IPS-15b (cell line): ENCODE data around the gene PRSS22.

ENCODE experiments used
- H3K27me3 ChIP-seq: one replicate; pipeline ENCODE4 v1.6.1; 2013; ENCODE audit warnings: low read length; ENCODE audit not compliant: control insufficient read depth, insufficient read depth
- H3K36me3 ChIP-seq: one replicate; pipeline ENCODE4 v1.6.1; 2013; ENCODE audit warnings: low read length; ENCODE audit not compliant: control insufficient read depth, insufficient read depth
- H3K4me1 ChIP-seq: one replicate; pipeline ENCODE4 v1.6.1; 2013; ENCODE audit warnings: mild to moderate bottlenecking, low read length; ENCODE audit not compliant: control insufficient read depth, insufficient read depth
- H3K4me3 ChIP-seq: one replicate; pipeline ENCODE4 v1.5.1; 2013; ENCODE audit warnings: low read depth, low read length
- H3K9ac ChIP-seq: one replicate; pipeline ENCODE4 v1.6.1; 2013; ENCODE audit warnings: low read depth, mild to moderate bottlenecking, low read length
- H3K9me3 ChIP-seq: one replicate; pipeline ENCODE4 v1.6.1; 2013; ENCODE audit warnings: mild to moderate bottlenecking, low read length; ENCODE audit not compliant: control insufficient read depth, insufficient read depth

PRSS22 gene

GRCh38 chr16:2821487-2822157 is 36.3 kb downstream of the PRSS22 start:
- no peaks in the 10 kb centered on the region for H3K4me1 ChIP-seq
- H3K36me3 ChIP-seq = no peaks in the 10 kb centered on the region
- no peaks in the 10 kb centered on the region for H3K9me3 ChIP-seq
- no peak overlapping the region for H3K4me3 ChIP-seq
- H3K9ac ChIP-seq = no peak overlapping the region
- no peaks in the 10 kb centered on the region for H3K27me3 ChIP-seq

DNA sequence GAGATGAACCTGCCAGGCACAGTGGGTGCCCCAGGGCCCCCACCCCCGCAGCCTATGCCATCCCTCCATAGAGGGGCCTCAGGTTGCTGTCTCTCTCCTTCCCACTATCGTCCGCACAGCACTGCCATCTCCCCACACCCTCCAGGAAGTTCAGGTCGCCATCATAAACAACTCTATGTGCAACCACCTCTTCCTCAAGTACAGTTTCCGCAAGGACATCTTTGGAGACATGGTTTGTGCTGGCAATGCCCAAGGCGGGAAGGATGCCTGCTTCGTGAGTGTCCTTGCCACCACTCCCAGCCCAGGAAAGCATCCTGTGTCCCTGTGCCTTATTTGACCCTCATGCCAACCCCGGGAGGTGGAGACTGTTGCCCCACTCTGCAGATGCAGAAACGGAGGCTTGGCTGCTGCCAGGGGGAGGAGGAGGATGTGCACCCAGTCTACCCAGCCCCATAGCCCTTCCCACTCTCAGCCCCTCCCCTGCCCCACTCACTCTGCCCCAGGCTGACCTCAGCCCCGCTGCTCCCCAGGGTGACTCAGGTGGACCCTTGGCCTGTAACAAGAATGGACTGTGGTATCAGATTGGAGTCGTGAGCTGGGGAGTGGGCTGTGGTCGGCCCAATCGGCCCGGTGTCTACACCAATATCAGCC is 37.0 kb downstream of the PRSS22 start:
- Histone ChIP-seq H3K9ac (no peak overlapping the region), H3K27me3 (no peaks in the 10 kb centered on the region), H3K4me3 (no peak overlapping the region), H3K9me3 (no peaks in the 10 kb centered on the region), H3K4me1 (no peaks in the 10 kb centered on the region), H3K36me3 (no peaks in the 10 kb centered on the region)

DNA sequence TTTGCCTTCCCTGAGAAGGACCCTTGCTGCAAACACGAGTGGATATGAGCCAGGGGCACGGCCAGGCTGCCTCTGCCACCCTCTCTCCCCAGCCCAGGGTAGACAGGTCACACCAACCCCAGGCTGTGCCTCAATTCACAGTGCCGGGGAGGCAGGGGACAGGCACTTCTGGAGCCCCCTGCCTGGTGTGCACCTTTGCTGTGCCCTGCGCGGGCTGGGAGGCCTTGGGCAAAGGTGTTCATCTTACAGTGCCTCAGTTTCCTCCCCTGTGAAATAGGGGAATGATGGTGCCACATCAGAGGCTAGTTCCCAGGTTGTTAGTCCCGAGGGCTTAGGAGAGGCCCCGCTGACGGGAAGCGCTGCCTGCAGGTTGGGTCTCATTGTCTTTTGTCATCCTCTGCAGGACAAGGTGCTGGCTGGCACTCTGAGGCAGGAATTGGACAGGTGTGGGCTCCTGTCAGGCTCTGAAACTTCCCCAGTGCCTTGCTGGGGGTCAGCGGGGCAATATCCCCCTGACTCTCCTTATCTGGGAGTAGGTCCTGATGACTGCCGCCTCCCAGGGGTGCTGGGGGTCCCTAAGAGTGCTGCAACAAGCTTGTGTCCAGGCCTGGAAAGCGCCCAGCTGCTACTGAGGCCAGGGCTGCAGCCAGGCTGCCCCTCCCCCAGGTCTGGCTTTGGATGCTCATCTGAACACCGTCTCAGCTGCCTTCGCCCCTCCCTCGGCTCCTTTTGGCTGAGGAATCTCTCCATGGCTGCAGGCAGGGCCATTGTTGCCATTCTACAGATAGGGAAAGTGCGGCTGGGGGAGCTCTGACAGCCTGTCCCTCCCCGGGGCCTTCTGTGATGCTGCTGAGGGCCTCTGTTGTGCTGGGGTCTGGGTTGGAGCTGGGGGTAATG is 37.8 kb downstream of the PRSS22 start:
- no peaks in the 10 kb centered on the region for H3K36me3 ChIP-seq
- no peak overlapping the region for H3K9ac ChIP-seq
- H3K9me3 ChIP-seq = no peaks in the 10 kb centered on the region
- H3K4me1 ChIP-seq = no peaks in the 10 kb centered on the region
- no peak overlapping the region for H3K4me3 ChIP-seq
- no peaks in the 10 kb centered on the region for H3K27me3 ChIP-seq

DNA sequence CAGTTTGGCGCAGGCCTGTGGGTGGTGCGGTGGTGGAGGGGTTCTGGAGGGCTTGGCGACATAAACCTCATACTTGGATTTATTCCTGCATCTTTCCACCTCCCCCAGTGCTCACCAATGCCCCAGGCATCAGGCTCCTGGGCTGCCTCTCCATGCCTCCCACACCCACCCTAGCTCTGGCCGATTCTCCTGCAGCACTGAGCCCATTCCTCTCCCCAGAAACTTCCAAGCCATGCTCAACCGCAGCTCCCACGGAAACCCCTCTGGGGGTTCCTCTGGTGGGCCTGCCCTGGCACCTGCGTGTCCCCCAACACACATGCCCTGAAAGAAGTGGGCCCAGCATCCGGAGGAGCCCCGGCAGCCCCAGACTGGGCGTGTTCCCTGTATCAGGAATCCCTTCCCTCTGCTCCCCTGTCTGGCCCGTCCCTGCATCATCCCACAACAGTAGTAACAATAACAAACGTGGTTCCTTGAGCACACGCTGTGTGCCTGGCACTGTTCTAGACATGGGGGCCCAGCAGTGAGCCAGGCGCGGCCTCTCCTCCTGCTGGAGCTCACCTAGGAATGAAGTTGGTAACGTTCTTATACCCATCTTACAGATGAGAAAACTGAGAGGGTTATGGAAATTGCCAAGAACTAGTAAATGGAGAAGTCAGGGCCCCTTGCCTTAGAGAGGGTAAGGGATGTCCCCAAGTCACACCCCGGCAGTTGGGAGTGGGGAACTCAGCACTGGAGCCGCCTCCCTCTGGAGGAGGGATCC is 38.6 kb downstream of the PRSS22 start:
- Histone ChIP-seq H3K27me3 (no peaks in the 10 kb centered on the region), H3K4me1 (no peaks in the 10 kb centered on the region), H3K9me3 (no peaks in the 10 kb centered on the region), H3K9ac (no peak overlapping the region), H3K36me3 (no peaks in the 10 kb centered on the region), H3K4me3 (no peak overlapping the region)

DNA sequence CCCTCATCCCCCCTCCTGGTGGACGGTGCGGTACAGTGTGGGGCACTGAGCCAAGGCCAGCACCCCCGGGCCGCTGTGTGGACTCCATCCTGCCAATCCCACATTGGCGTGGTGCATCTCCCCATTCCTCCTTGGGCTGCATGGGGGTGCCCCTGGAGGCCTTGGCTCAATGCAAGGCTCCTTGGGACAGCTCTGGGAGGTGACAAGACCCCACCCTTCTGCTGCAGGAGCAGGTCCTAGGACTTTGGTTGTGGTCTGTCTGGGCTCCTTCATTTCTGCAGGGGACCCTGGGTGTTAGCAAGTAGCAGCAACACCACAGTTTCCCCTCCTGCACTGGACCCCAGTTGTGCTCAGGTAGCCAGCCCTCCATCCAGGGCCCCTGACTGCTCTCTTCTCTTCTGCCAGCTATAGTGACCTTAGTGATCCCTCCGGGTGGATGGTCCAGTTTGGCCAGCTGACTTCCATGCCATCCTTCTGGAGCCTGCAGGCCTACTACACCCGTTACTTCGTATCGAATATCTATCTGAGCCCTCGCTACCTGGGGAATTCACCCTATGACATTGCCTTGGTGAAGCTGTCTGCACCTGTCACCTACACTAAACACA is 39.6 kb downstream of the PRSS22 start:
- no peaks in the 10 kb centered on the region for H3K9me3 ChIP-seq
- no peaks in the 10 kb centered on the region for H3K36me3 ChIP-seq
- H3K9ac ChIP-seq = no peak overlapping the region
- H3K27me3 ChIP-seq = no peaks in the 10 kb centered on the region
- H3K4me3 ChIP-seq = no peak overlapping the region
- no peaks in the 10 kb centered on the region for H3K4me1 ChIP-seq

DNA sequence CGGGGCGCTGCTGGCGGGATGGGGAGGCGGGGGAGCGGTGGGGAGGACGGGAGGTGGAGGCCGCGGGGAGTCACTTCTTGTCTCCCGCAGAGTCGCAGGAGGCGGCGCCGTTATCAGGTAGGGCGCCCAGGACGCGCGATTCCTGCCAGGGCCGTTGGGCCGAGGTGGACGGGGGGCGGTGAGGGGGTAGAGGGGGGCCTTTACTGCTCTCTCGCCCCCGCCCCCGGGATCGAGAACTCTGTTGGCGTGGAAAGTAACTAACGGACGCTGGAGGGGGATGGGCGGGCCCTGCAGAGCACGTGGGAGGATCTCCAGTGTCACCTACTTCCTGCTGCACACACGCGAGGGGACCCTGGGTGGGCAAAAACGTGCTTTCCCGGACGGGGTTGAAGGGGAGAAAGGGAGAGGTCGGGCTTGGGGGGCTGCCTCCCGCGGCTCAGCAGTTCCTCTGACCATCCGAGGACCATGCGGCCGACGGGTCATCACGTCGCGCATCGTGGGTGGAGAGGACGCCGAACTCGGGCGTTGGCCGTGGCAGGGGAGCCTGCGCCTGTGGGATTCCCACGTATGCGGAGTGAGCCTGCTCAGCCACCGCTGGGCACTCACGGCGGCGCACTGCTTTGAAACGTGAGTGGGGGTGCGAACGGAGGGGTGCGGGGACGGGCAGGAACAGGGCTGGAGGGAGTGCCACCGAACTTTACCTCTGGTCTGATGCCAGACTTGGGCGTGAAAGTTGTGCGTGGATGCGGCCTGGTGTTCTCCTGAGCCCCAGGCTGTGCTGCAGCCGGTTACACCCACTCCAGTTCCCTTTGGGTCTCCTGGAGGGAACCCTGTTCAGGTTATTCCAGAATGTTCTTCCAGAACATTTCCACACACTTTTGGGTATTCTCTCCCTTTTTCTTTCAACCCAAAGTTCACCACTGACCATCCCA is 40.4 kb downstream of the PRSS22 start:
- H3K4me1 ChIP-seq = no peaks in the 10 kb centered on the region
- H3K9ac ChIP-seq = no peak overlapping the region
- H3K27me3 ChIP-seq = no peaks in the 10 kb centered on the region
- H3K36me3 ChIP-seq = no peaks in the 10 kb centered on the region
- H3K4me3 ChIP-seq = no peak overlapping the region
- H3K9me3 ChIP-seq = no peaks in the 10 kb centered on the region

DNA sequence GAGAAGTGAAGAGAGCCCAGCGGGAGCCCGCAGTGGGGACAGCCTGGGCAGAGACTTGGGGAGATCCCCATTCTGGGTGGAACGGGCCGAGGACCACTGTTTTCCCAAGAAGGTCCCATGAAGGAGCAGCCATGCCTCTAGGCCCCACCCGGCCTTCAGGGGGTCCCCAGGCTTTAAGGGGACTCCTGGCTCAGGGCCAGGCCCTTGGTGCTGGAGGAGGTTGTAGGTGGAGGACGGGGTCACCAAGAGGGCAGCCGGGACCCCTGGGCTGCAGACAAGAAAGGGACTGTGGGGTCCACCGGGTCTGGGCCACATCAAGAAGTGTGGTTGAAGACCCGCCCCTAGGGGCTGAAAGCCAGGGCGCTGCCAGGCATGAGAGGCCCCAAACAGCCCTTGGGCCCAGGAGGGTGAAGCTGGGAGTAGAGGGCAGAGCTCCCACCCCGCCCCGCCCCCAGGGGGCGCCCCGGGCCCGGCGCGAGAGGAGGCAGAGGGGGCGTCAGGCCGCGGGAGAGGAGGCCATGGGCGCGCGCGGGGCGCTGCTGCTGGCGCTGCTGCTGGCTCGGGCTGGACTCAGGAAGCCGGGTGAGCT is 41.1 kb downstream of the PRSS22 start, which contains the start of gene PRSS21:
Gene PRSS21, plus strand, starts transcription at position 487 of the 589 bp plus-strand sequence. Its CDS starts 32 bp downstream, at position 519.
- no peaks in the 10 kb centered on the region for H3K36me3 ChIP-seq
- no peak within 1 kb of the TSS for H3K9ac ChIP-seq
- no peaks in the 10 kb centered on the region for H3K4me1 ChIP-seq
- no peak within 1 kb of the TSS for H3K4me3 ChIP-seq
- no peaks in the 10 kb centered on the region for H3K27me3 ChIP-seq
- no peaks in the 10 kb centered on the region for H3K9me3 ChIP-seq

DNA sequence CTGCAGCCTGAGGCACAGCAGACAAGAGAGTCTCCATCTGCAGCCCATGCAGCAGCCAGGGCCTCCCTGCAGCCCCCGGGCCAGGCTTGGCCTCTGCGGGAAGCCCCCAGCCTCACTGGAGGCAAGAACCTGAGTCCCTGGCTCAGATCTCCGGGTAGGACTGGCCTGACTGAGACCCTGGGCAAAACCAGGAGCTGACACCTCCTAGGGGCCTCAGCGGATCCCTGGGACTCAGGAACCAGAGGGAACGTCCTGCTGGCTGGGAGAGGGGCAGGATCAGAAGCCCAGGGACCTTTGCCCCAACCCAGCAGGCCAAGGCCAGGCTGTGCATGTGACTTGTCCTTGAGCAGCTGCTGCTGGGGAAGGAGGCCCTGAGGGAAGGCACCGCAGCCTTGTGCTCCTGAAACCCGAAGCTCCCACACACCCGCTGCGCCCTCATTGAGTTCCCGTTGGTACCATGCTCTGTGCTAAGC is 42.6 kb downstream of the PRSS22 start:
- no peak overlapping the region for H3K9ac ChIP-seq
- no peaks in the 10 kb centered on the region for H3K27me3 ChIP-seq
- H3K9me3 ChIP-seq = no peaks in the 10 kb centered on the region

DNA sequence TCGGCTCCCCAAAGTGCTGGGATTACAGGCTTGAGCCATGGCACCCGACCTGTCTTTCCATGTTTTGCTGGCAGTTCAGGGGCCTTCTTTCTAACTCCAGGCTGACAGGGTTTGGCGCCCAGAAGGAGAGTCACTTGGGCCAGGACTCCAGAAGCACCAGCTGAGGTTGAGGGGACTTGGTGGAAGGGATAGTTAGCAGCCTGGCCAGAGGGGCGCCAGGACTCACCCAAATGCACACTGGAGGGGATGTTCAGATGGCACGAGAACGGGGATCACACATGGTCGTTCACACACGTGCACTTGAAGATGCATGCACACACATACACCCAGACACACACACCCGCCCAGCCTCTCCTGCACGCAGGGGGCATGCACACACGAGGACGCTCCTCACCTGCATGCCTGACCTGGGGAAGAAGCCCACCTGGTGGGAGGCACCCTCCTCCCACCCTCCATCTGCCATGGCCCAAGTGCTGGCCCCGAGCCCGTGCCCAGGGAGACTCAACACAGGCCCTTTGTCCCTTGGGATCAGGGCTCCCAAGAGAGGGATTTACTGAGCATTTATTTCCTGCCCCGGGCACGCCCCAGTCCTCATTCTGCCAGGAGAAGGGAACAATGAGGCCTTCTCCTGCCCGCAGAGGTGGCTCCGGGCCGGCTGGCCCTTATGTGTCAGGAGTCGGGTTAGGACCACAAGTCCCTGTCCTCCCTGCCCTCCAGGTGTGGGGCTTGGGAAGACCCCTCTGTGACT is 43.2 kb downstream of the PRSS22 start:
- Histone ChIP-seq H3K9me3 (no peaks in the 10 kb centered on the region), H3K27me3 (no peaks in the 10 kb centered on the region), H3K36me3 (no peaks in the 10 kb centered on the region), H3K4me1 (no peaks in the 10 kb centered on the region), H3K4me3 (no peak overlapping the region), H3K9ac (no peak overlapping the region)

More for the DNA sequence above, 42.6 kb downstream of the PRSS22 start:
- Histone ChIP-seq H3K36me3 (no peaks in the 10 kb centered on the region), H3K4me1 (no peaks in the 10 kb centered on the region), H3K4me3 (no peak overlapping the region)
